WTC11 (cell line): Measurements from ENCODE around the gene TCN1. TPM values are rescaled to one million over a fixed set of nuclear protein-coding genes. Genes with fewer than 3 reads are reported as not detected.

Source experiments
- ATF6 ChIP-seq: sonication (generic); formaldehyde crosslinking; IDR thresholded peaks from 2 replicates; pipeline ENCODE4 v1.8.1; 2023; ENCODE audit warnings: mild to moderate bottlenecking, missing genetic modification reagents
- CDX4 ChIP-seq: fragments of 250-450 bp; sonication (Bioruptor Pico); IDR thresholded peaks from 2 replicates; pipeline ENCODE4 v1.9.0; 2021; ENCODE audit warnings: moderate library complexity, mild to moderate bottlenecking, inconsistent platforms, borderline replicate concordance
- EMX1 ChIP-seq: fragments of 250-450 bp; sonication (Bioruptor Pico); IDR thresholded peaks from 2 replicates; pipeline ENCODE4 v1.8.0; 2021; ENCODE audit warnings: mild to moderate bottlenecking
- ESRRA ChIP-seq: sonication (generic); formaldehyde crosslinking; IDR thresholded peaks from 2 replicates; pipeline ENCODE4 v1.8.1; 2022; ENCODE audit warnings: mild to moderate bottlenecking, missing genetic modification reagents, borderline replicate concordance
- GABPB1 ChIP-seq: sonication (generic); formaldehyde crosslinking; IDR thresholded peaks from 2 replicates; pipeline ENCODE4 v1.8.1; 2023; ENCODE audit warnings: mild to moderate bottlenecking, missing genetic modification reagents
- GTF2I ChIP-seq: fragments of 250-450 bp; sonication (Bioruptor Pico); conservative IDR thresholded peaks from 2 replicates; pipeline ENCODE4 v1.4.0; 2021; ENCODE audit warnings: mild to moderate bottlenecking
- KAT7 ChIP-seq: sonication (generic); formaldehyde crosslinking; IDR thresholded peaks from 2 replicates; pipeline ENCODE4 v1.8.1; 2023; ENCODE audit warnings: missing genetic modification reagents, mild to moderate bottlenecking, borderline replicate concordance
- MXD4 ChIP-seq: fragments of 250-450 bp; sonication (Bioruptor Pico); IDR thresholded peaks from 2 replicates; pipeline ENCODE4 v1.8.0; 2021; ENCODE audit warnings: mild to moderate bottlenecking, moderate library complexity, borderline replicate concordance
- MYBL2 ChIP-seq: sonication (generic); formaldehyde crosslinking; IDR thresholded peaks from 2 replicates; pipeline ENCODE4 v1.8.1; 2023; ENCODE audit warnings: mild to moderate bottlenecking, moderate library complexity, missing genetic modification reagents
- NFYB ChIP-seq: sonication (generic); formaldehyde crosslinking; conservative IDR thresholded peaks from 2 replicates; pipeline ENCODE4 v1.8.0; 2022; ENCODE audit warnings: low read depth, missing genetic modification reagents
- NR1H2 ChIP-seq: sonication (generic); formaldehyde crosslinking; IDR thresholded peaks from 2 replicates; pipeline ENCODE4 v1.9.0; 2021; ENCODE audit warnings: mild to moderate bottlenecking, moderate library complexity, missing genetic modification reagents
- NR2C2 ChIP-seq: sonication (generic); formaldehyde crosslinking; IDR thresholded peaks from 2 replicates; pipeline ENCODE4 v1.8.0; 2022; ENCODE audit warnings: mild to moderate bottlenecking, missing genetic modification reagents
- NR3C1 ChIP-seq: sonication (generic); formaldehyde crosslinking; conservative IDR thresholded peaks from 2 replicates; pipeline ENCODE4 v1.8.1; 2023; ENCODE audit warnings: low read depth, mild to moderate bottlenecking, missing genetic modification reagents
- SMAD4 ChIP-seq: sonication (generic); formaldehyde crosslinking; IDR thresholded peaks from 2 replicates; pipeline ENCODE4 v1.8.0; 2022; ENCODE audit warnings: mild to moderate bottlenecking, missing genetic modification reagents
- TCF7 ChIP-seq: sonication (generic); formaldehyde crosslinking; IDR thresholded peaks from 2 replicates; pipeline ENCODE4 v1.8.0; 2022; ENCODE audit warnings: mild to moderate bottlenecking, low read depth, missing genetic modification reagents, moderate library complexity
- USF1 ChIP-seq: sonication (generic); formaldehyde crosslinking; IDR thresholded peaks from 2 replicates; pipeline ENCODE4 v1.8.0; 2022; ENCODE audit warnings: mild to moderate bottlenecking, missing genetic modification reagents
- USF2 ChIP-seq: sonication (generic); formaldehyde crosslinking; IDR thresholded peaks from 2 replicates; pipeline ENCODE4 v1.8.1; 2023; ENCODE audit warnings: mild to moderate bottlenecking, missing genetic modification reagents, moderate library complexity
- ZNF121 ChIP-seq: sonication (generic); formaldehyde crosslinking; IDR thresholded peaks from 2 replicates; pipeline ENCODE4 v1.8.0; 2023; ENCODE audit warnings: missing genetic modification reagents
- ZNF138 ChIP-seq: sonication (generic); formaldehyde crosslinking; conservative IDR thresholded peaks from 2 replicates; pipeline ENCODE4 v1.8.1; 2022; ENCODE audit warnings: mild to moderate bottlenecking, moderate library complexity, missing genetic modification reagents
- ZNF232 ChIP-seq: sonication (generic); formaldehyde crosslinking; IDR thresholded peaks from 2 replicates; pipeline ENCODE4 v1.8.0; 2022; ENCODE audit warnings: mild to moderate bottlenecking, missing genetic modification reagents
- ZNF263 ChIP-seq: sonication (generic); formaldehyde crosslinking; IDR thresholded peaks from 2 replicates; pipeline ENCODE4 v1.8.1; 2022; ENCODE audit warnings: low read depth, mild to moderate bottlenecking, moderate library complexity, missing genetic modification reagents
- ZNF396 ChIP-seq: fragments of 250-450 bp; sonication (Bioruptor Pico); IDR thresholded peaks from 2 replicates; pipeline ENCODE4 v1.8.0; 2021; ENCODE audit warnings: mild to moderate bottlenecking, moderate library complexity, borderline replicate concordance
- ZNF425 ChIP-seq: fragments of 250-450 bp; sonication (Bioruptor Pico); conservative IDR thresholded peaks from 2 replicates; pipeline ENCODE4 v1.9.0; 2021; ENCODE audit warnings: mild to moderate bottlenecking
- total RNA-seq: library from RNA; stranded (reverse); gene quantifications from 3 replicates; pipeline ENCODE4 v1.2.3, GENCODE V29; 2021
- TF ChIP-seq, protein P1 (sequence below): sonication (generic); formaldehyde crosslinking; IDR thresholded peaks from 2 replicates; pipeline ENCODE4 v1.8.0; 2022; ENCODE audit warnings: mild to moderate bottlenecking, missing genetic modification reagents
- TF ChIP-seq, protein P2 (sequence below): fragments of 250-450 bp; sonication (Bioruptor Pico); IDR thresholded peaks from 2 replicates; pipeline ENCODE4 v1.9.0; 2021; ENCODE audit warnings: mild to moderate bottlenecking
- TF ChIP-seq, protein P3 (sequence below): sonication (generic); formaldehyde crosslinking; IDR thresholded peaks from 2 replicates; pipeline ENCODE4 v1.8.1; 2022; ENCODE audit warnings: mild to moderate bottlenecking, moderate library complexity, missing genetic modification reagents
- TF ChIP-seq, protein P4 (sequence below): fragments of 250-450 bp; sonication (Bioruptor Pico); IDR thresholded peaks from 2 replicates; pipeline ENCODE4 v2.1.2; 2022; ENCODE audit warnings: mild to moderate bottlenecking, moderate library complexity

Gene TCN1
- total RNA-seq, 1 experiment from 2014 or later, result not detected

GRCh38 chr11:59810189-59810910 lies 55.9 kb downstream of the TCN1 start, which contains the start of gene MRPL16 (continued):
- TF ChIP-seq NR2C2 (CRISPR knock-in tag) (no peak), USF1 (CRISPR knock-in tag) (peak; percentile 52; the same call in 1 of the 2 replicates), ESRRA (no peak), ATF6 (CRISPR knock-in tag) (no peak), NR1H2 (CRISPR knock-in tag) (no peak), ZNF425 (CRISPR knock-in tag) (no peak), EMX1 (CRISPR knock-in tag) (no peak), GABPB1 (CRISPR knock-in tag) (peak; percentile 81), ZNF232 (CRISPR knock-in tag) (no peak), CDX4 (CRISPR knock-in tag) (no peak), MYBL2 (CRISPR knock-in tag) (no peak), SMAD4 (CRISPR knock-in tag) (no peak), KAT7 (0 out of 2 replicates have a peak, but pooled peaks have one; percentile 40), USF2 (CRISPR knock-in tag) (no peak), GTF2I (no peak), NFYB (no peak), MXD4 (no peak), ZNF263 (no peak; the same call in 1 of the 2 replicates), ZNF138 (CRISPR knock-in tag) (no peak), NR3C1 (CRISPR knock-in tag) (no peak), ZNF121 (CRISPR knock-in tag) (no peak), ZNF396 (CRISPR knock-in tag) (no peak), TCF7 (CRISPR knock-in tag) (no peak)
- TF ChIP-seq, protein P1, sequence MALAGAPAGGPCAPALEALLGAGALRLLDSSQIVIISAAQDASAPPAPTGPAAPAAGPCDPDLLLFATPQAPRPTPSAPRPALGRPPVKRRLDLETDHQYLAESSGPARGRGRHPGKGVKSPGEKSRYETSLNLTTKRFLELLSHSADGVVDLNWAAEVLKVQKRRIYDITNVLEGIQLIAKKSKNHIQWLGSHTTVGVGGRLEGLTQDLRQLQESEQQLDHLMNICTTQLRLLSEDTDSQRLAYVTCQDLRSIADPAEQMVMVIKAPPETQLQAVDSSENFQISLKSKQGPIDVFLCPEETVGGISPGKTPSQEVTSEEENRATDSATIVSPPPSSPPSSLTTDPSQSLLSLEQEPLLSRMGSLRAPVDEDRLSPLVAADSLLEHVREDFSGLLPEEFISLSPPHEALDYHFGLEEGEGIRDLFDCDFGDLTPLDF, result no peak
- TF ChIP-seq, protein P2, sequence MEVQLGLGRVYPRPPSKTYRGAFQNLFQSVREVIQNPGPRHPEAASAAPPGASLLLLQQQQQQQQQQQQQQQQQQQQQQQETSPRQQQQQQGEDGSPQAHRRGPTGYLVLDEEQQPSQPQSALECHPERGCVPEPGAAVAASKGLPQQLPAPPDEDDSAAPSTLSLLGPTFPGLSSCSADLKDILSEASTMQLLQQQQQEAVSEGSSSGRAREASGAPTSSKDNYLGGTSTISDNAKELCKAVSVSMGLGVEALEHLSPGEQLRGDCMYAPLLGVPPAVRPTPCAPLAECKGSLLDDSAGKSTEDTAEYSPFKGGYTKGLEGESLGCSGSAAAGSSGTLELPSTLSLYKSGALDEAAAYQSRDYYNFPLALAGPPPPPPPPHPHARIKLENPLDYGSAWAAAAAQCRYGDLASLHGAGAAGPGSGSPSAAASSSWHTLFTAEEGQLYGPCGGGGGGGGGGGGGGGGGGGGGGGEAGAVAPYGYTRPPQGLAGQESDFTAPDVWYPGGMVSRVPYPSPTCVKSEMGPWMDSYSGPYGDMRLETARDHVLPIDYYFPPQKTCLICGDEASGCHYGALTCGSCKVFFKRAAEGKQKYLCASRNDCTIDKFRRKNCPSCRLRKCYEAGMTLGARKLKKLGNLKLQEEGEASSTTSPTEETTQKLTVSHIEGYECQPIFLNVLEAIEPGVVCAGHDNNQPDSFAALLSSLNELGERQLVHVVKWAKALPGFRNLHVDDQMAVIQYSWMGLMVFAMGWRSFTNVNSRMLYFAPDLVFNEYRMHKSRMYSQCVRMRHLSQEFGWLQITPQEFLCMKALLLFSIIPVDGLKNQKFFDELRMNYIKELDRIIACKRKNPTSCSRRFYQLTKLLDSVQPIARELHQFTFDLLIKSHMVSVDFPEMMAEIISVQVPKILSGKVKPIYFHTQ (CRISPR knock-in tag), result no peak
- TF ChIP-seq, protein P3, sequence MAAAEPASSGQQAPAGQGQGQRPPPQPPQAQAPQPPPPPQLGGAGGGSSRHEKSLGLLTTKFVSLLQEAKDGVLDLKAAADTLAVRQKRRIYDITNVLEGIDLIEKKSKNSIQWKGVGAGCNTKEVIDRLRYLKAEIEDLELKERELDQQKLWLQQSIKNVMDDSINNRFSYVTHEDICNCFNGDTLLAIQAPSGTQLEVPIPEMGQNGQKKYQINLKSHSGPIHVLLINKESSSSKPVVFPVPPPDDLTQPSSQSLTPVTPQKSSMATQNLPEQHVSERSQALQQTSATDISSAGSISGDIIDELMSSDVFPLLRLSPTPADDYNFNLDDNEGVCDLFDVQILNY (CRISPR knock-in tag), result peak; percentile 45; the same call in 1 of the 2 replicates
- TF ChIP-seq, protein P4, sequence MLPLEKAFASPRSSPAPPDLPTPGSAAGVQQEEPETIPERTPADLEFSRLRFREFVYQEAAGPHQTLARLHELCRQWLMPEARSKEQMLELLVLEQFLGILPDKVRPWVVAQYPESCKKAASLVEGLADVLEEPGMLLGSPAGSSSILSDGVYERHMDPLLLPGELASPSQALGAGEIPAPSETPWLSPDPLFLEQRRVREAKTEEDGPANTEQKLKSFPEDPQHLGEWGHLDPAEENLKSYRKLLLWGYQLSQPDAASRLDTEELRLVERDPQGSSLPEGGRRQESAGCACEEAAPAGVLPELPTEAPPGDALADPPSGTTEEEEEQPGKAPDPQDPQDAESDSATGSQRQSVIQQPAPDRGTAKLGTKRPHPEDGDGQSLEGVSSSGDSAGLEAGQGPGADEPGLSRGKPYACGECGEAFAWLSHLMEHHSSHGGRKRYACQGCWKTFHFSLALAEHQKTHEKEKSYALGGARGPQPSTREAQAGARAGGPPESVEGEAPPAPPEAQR (CRISPR knock-in tag), result no peak
